Stimulated activated CD4-positive, alpha-beta T cell treated with anti-CD3 and anti-CD28 coated beads, Interleukin-4, amount 100 ng/mL, for 48 hours (primary cell): ENCODE results near the gene SCNN1B.
"Not testable (repeated sequence)": the region's sequence is repeated elsewhere in the genome, so short reads cannot be mapped to it uniquely, and the experiment has no call there.

Source experiments
- DNase-seq, 2 donors: peaks; one replicate each; pipeline ENCODE4 v3.0.0-alpha.2; 2020; ENCODE audit warnings: low read depth in 2 of 2

Gene SCNN1B

DNA sequence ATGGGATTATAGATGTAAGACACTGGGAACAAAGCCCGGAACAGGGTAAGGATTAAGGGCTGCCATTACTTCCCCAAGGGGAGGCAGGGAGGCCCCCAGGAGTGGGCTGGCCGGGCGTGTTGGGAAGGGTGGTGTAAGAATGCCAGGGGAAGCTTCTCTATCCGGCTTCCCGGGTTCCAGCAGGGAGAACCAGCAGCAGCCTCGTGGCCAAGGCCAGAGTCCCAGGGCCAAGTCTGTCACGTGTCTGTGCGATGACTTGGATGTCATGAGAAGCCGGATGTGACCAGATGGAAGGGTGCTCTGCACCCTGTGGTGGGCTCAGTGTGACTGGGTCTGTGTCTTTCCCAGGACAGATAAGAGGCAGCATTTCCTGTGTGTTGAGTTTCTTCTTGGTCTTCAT is 52.1 kb downstream of the SCNN1B start:
- no peak for DNase-seq

DNA sequence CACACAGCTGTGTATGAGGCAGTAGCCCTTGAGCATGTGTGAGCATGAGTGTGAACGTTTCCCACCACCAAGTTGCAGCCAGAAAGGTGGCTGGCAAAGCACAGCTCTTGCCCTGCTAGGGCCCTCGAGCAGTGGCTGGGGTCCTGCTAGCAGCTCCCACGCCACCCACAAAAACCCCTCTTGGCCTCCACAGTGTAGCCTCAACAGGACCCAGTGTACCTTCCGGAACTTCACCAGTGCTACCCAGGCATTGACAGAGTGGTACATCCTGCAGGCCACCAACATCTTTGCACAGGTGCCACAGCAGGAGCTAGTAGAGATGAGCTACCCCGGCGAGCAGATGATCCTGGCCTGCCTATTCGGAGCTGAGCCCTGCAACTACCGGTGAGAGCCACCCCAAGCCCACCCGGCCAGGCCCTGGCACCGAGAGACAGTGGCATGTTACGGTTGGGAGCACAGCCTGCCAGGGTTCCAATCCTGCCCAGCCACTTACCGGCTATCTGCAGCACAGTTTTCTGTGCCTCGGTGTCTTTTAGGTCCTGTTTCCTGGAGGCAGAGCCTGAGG is 53.1 kb downstream of the SCNN1B start:
- DNase-seq = no peak

DNA sequence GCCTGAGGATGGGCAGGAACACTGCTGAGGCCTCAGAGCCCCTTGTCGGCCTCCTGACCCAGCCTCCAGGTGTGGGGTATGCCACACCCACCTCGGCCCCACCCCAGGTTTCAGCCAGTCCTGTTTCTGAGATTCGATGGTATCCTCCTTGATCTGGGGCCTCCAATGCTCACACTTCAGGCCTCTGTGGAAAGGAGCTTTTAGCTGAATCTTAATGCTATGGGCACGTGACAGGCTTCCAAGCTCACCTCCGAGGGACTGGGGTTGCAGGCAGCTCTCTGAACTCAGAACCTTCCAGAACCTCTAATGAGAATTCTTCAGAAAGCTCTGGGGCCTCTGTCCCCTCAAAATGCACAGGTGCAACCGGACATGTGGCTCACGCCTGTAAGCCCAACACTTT is 54.8 kb downstream of the SCNN1B start:
- DNase-seq = no peak

DNA sequence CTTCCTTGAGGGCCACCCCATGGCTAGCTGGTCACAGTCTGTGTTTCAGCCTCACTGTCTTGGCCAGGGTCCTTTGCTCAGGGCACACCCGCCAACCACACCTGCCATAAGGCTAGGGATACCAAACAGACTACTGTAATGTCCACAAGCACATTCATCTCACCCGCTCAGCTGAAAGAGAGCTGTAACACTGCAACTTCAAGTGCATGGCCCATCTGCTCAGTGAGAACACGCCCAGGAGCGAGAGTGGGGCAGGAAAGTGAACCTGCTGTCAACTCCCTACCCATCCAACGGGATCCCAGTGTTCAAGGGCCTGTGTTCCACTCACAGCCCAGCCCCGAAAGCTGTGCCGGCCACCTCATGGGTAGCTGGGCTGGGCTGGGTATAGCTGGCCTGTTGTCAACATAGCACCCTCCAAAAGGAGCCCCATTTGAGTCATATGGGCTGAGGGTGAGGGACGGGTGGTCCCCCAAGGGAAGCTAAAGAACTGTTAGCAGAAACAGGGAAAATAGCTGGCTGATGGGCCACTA is 55.7 kb downstream of the SCNN1B start:
- no peak for DNase-seq

DNA sequence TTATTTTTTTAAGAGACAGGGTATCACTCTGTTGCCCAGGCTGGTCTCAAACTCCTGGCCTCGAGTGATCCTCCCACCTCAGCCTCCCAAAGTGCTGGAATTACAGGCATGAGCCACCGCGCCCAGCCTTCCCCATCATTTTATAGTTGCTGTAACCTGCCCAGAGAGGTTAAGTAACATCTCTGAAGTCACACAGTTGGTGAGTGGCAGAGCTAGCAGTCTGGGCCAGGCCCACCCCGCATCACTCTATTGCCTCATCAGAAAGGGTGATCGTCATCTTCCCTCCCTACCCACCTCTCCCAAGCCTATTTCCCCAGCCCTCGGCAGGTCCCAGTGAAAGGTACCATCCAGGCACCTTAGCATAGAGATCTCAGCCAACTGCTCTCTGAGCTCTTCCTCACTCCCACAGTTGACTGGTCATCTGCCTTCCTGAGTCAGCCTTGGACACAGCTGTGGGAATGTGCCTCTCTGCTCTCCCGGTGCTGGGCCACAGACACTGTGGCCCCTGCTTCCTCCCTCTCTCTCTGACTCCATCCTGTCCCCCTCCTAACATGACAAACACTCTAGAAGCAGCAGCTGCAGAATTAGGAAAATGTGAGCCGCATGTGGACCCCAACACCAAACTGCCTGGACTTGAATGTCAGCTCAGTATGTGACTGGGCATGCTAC is 57.1 kb downstream of the SCNN1B start:
- DNase-seq = no peak

DNA sequence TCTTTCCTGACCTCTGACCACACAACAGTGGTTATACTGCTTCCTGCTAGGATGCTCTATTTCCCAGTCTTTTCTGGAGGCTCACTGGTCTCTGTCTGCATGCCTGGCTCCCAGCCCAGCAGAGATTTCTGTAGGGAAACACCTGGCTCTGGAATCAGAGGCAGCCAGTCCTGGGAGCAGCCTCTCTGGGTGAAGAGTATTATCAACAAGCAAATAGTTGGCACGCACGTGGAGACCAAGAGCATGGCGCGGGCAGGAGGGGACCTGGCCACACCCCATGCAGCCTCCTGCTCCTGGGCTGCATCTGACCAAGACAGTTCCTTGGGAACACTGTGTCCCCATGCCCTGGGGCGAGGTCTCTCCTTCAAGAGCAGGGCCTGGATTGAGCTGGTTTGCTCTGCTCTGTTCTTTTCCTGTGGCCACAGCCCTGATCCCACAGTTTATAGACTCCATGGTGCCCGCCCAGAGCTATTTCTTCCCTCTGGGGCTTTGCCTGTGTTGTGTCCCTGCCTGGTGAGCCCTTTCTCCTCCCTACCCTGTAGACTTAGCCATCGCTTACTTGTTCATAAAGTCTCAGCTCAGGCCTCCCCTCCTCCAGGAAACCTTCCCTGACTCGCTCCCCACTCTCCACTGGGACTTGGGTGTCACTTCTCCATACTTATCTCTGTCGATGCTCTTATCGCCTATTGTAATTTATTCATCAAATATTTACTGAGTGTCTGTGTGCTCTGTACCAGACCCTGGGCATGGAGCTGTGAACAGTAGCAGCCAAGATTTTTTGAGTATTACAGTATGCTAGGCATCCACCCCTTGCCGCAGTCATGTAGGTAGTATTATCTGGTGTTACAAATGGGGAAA is 60.6 kb downstream of the SCNN1B start:
- DNase-seq = no peak

DNA sequence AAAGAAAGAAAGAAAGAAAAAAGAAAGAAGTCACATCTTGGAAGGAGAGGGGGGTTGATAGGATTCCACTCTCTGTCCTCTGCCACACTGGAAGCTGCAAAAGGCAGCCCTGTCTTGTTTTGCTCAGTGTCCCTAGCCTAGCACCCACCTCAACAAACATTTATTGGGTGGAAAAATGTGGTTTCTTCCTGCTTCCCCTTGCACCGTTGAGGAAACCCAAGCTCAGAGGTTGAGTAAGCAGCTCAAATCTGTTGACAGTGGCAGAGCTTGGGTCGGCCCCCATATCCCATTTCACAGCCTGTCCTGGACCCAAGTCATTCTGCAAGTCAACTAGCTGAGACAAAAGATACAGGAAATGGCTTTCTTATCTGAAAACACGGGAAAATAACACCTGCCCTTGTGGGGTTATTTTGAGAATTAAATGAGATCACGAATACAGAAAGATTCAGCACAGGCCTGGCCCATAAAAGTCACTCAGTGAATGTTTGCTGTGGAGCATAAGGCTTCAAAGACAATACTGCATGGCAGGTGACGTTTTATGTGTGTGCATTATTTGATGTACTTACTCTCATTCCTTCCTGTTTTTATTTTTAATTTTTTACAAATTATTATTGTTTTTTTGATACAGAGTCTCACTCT is 63.6 kb downstream of the SCNN1B start:
- no peak for DNase-seq

DNA sequence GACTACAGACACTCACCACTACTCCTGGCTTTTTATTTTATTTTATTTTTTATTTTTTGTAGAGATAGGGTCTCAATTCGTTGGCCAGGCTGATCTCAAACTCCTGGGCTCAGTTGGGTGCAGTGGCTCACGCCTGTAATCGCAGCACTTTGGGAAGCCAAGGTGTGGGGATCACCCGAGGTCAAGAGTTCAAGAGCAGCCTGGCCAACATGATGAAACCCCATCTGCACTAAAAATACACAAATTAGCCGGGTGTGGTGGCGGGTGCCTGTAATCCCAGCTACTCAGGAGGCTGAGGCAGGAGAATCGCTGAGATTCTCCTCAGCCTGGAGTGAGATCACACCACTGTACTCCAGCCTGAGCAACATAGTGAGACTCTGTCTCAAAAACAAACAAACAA is 64.2 kb downstream of the SCNN1B start:
- not testable (repeated sequence) for DNase-seq

DNA sequence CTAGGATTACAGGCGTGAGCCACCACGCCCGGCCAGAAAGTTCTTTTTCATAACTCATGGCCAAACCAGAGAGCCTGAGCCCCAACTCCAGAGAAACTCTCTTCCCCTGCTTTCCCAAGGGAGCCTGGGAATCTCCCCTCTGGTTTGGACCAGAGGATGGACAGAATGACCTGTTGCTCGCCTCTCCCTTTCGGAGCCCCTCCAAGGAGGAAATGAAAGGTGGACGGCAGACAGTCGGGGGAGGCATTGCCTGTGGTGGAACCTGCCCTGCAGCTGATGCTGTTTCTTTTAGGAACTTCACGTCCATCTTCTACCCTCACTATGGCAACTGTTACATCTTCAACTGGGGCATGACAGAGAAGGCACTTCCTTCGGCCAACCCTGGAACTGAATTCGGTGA is 65.5 kb downstream of the SCNN1B start:
- no peak for DNase-seq

DNA sequence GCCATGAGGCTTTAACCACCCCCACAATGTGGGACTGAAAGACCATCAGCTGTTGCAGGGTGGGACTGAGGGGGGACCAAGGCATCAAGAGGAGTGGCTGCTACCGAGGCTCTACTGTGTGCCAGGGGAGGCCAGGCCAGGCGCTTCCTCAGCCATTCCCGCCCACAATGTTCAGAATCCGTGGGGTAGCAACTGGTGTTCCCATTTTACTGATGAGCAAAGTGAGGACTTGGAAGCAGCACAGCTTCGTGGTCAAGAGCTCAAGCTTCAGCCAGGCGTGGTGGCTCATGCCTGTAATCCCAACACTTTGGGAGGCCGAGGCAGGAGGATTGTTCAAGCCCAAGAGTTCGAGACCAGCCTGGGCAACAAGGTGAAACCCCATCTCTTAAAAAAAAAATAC is 65.9 kb downstream of the SCNN1B start:
- DNase-seq = no peak

DNA sequence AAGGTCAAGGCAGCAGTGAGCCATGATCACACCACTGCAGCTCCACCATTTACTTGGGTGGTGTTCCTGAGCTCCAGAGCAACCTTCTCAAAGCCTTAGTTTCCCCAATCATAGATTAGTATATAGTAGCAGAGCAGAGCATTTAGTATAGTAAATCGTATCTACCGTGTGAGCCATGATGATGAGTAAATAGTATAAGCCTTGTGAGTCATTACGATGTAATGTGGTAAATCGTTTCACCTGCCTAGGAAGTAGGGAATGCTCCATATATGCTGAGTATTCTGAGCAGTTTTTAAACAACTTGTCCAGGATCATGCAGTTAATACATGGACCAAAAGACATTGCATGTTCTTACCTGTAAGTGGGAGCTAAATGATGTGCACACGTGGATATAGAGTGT is 66.4 kb downstream of the SCNN1B start:
- DNase-seq = no peak

DNA sequence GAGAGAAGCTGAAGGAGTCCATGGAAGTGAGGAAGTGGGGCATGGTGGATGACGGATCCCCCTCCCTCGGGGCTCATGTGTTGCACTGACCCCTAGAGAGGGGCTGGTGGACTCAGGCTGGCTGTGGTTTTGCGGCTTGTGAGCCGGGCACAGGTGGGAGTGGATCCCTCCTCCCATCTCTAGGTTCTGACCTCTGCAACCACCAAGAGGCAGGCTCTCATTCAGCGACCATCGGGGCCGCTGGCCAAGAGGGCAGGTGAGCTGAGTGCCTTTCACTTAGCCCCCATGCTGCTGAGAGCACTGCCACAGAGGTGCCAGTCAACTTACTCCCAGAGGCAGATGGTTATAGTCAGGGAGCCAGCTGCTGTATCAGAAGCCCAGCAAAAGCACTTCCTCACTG is 67.3 kb downstream of the SCNN1B start:
- DNase-seq = no peak

DNA sequence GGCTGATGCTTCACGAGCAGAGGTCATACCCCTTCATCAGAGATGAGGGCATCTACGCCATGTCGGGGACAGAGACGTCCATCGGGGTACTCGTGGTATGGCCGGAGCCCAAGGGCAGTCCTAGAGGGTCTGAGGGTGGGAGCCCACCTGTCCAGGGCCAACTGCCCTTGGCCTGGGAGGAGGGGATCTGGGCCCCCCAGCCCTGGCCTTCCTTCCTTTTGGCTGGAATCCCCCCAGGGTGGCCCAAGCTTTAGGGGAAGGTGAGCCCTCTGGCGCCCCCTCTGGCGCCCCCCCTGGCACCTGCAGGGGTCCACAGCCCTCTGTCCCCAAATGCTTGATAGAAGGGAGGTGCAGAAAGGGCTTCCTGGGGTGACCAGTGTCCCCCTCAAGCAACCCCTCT is 69.3 kb downstream of the SCNN1B start:
- no peak for DNase-seq

DNA sequence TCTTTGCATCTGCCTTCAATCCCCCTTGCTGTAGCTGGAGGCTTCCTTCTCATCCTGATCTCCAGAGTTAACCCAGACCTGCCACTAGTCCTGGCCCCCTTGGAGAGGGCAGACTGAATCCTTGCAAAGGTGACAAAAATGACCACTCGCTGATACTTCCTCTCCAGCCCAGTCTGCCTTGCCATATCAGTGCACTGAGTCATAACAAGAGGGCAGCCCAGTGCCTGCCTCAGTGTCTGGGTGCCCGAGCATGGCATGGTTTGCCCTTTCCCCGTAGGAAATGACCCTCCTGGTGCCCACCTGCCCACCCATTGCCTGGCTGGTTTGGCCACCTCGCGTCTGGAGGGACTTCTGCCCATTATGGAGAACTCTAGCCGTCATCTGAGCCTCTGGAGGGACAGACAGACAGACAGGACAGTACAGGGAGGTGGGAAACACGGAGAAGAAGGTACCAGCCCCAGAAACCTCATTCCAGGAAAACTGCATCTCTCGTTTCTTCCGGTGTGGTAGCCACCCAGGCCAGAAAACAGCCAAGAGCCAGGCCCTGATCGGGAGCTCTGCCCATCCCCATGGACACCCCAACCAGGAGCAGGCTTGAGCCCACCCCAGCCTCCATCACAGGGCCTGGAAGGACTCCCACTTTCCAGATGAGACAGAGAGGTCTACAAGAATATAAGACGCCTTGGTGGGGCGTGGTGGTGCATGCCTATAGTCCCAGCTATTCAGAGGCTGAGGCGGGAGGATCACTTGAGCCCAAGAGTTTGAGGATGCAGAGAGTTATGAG is 71.5 kb downstream of the SCNN1B start:
- no peak for DNase-seq

DNA sequence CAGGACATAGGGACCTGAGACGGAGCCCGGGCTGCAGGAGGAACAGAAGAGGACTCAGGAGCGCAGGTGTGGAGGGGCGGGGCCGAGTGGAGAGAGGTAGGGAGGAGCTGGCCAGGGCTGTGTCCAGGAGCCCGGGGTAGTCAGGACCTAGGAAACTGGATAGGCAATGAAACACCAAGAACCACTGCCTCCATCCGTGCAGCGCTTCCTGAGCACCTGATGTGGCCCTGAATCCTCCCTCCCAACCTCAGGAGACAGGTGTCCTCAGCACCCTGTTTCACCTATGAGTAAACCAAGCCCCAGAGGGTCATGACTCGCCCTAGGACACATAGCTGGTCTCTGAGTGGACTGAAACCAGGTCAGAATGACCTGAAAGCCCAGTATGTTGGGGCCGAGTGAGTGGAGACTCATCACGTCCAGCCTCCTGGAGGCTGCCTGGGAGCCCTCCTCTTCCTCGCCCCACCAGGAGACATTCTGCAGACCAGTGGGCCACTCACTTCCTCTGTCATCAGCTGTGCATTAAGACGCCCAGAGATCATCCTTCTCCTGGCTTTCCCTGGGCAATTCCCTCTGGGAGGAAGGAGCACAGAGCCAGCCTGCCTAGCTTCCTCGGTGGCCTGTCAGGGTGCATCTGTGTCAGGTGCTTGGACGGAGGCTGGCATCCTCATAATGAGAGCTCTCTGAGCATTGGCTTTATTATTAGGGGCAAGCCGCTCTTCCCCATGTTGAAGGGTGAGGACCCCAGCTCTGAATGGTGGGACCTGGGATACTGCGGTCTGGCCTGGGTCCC is 72.8 kb downstream of the SCNN1B start:
- no peak for DNase-seq

DNA sequence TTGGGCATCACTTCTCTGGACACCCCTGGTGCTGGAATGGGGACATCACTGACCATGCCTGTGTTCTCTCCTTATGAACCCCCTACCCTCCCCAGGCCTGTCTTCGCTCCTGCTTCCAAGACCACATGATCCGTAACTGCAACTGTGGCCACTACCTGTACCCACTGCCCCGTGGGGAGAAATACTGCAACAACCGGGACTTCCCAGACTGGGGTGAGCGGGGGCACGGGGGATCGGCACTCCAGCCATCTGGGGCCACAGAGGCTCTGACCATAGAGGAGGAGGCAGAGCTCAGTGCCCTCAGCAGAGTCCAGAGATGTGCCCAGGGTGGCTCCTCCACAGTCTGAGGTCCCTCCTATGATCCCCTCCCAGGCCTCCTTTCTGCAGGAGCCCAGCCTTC is 73.5 kb downstream of the SCNN1B start:
- no peak for DNase-seq

DNA sequence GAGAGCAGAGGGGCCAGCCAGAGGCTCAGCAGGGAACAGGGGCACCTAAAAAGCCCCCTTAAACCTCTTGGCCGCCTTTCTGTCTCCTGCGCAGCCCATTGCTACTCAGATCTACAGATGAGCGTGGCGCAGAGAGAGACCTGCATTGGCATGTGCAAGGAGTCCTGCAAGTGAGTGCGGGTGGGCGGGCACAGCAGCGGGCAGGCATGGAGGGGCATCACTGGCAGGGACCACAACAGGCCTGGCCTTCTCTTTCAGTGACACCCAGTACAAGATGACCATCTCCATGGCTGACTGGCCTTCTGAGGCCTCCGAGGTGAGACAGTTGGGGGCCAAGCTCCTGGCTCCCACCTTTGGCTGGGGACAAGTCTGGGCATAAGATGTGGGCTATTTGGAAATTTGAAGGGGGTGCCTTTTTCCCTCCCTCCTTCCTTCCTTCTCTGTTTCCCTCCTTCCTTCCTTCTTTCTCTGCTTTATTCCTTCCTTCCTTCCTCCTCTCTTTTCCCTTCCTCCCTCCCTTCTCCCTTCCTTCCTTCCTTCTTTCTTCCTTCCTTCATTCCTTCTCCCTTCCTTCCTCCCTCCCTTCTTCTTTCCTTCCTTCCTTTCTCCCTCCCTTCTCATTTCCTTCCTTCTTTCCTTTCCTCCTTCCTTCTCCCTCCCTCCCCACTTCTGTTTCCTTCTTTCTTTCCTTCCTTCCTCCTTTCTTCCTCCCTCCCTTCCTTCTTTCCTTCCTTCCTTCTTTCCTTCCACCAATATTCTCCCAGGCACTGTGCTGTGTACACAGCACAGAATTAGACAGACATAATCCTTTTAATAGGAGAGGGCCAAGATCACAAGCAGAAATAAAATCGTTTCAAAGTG is 75.2 kb downstream of the SCNN1B start:
- no peak for DNase-seq

DNA sequence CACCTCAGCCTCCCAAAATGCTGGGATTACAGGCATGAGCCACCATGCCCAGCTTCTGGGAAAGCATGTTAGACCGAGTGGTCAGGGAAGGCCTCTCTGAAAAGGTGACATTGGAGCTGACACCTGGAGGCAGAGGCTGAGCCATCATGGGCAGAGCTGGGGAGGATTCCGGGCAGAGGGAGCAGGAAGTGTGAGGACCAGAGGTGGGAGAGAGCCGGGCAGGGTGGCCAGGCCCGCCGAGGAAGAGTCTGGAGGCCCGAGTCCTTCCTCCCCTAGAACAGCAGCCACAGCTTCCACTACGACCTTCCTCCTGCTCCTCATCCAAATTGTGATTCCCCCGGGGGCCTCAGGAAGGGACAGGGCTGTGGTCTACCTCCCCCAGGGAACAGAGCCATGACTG is 76.2 kb downstream of the SCNN1B start:
- DNase-seq = no peak

DNA sequence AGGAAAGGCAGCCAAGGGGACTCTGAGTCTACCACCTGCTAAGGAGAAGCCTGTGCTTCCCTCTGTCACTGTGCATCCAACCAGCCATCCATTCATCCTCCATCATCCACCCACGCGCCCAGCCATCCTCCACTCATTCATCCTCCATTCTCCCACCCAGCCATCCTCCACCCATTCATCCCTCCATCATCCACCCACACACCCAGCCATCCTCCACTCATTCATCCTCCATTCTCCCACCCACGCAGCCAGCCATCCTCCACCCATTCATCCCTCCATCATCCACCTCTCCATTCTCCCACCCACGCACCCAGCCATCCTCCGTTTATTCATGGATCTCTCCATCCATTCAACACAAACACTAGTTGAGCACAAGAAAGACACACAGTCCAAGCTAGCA is 76.8 kb downstream of the SCNN1B start:
- no peak for DNase-seq

DNA sequence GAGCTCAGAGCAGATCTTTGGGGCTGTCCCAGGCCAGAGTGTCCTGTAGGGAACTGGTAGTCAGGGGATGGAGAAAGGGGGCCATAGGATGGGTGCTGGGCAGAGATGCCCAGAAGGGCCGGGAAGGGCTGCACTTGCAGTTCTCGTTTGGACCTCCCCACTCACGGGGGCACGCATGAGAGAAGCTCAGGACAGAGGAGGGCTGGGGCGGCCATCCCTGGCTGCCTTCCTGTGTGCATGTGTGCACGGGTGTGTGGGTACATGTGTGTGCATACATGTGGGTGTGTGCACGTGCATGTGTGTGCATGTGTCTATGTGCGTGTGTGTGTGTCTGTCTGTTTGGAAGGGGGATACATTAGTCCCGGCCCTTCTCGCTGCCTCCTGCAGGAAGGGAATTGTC is 77.6 kb downstream of the SCNN1B start:
- DNase-seq = no peak
